GM19240 (cell line): ENCODE data around the gene MED22.
A peak's percentile ranks its signal among the peaks of the same experiment; 100 is the strongest.
"Not testable (repeated sequence)": the region's sequence is repeated elsewhere in the genome, so short reads cannot be mapped to it uniquely, and the experiment has no call there.

Experiments used
- DNase-seq: peaks from one replicate; pipeline ENCODE4 v3.0.0; 2011; ENCODE audit warnings: low spot score; ENCODE audit not compliant: insufficient read length

Gene MED22

GRCh38 chr9:133377280-133377679 is 29.3 kb upstream of the MED22 start:
- DNase-seq = not testable (repeated sequence)

- peak; percentile 100 for DNase-seq
Measured at GRCh38 chr9:133375724-133376654, 28.1 kb upstream of the MED22 start, which contains the start of the genes STKLD1 and SURF4. Gene STKLD1, plus strand, starts transcription at chr9:133376366. Its CDS starts 108 bp downstream, at chr9:133376474. Gene SURF4, minus strand, starts transcription at chr9:133376060. Its CDS starts 91 bp downstream, at chr9:133375969.

GRCh38 chr9:133375116-133375723 is 27.3 kb upstream of the MED22 start:
- peak; percentile 45 for DNase-seq

- no peak for DNase-seq
Measured at GRCh38 chr9:133374612-133375115, 26.7 kb upstream of the MED22 start.

GRCh38 chr9:133372144-133372543 is 24.2 kb upstream of the MED22 start:
- DNase-seq = no peak

- no peak for DNase-seq
Measured at GRCh38 chr9:133371261-133371711, 23.4 kb upstream of the MED22 start.

GRCh38 chr9:133370685-133371084 is 22.8 kb upstream of the MED22 start:
- no peak for DNase-seq

GRCh38 chr9:133369933-133370332 is 22.0 kb upstream of the MED22 start:
- DNase-seq = no peak

GRCh38 chr9:133369422-133369821 is 21.5 kb upstream of the MED22 start:
- no peak for DNase-seq

GRCh38 chr9:133368249-133368881 is 20.4 kb upstream of the MED22 start:
- DNase-seq = no peak

GRCh38 chr9:133367778-133368177 is 19.8 kb upstream of the MED22 start:
- no peak for DNase-seq

- no peak for DNase-seq
Measured at GRCh38 chr9:133367221-133367620, 19.3 kb upstream of the MED22 start.

GRCh38 chr9:133366435-133366834 is 18.5 kb upstream of the MED22 start:
- DNase-seq = no peak

GRCh38 chr9:133362359-133363044 is 14.6 kb upstream of the MED22 start:
- DNase-seq = no peak

GRCh38 chr9:133361507-133362092 is 13.7 kb upstream of the MED22 start:
- DNase-seq = no peak

- DNase-seq = no peak
Measured at GRCh38 chr9:133360400-133361393, 12.8 kb upstream of the MED22 start.

- no peak for DNase-seq
Measured at GRCh38 chr9:133359399-133360175, 11.7 kb upstream of the MED22 start.

- no peak for DNase-seq
Measured at GRCh38 chr9:133357656-133358055, 9.7 kb upstream of the MED22 start.
